IMR-90 (cell line): ENCODE results near the gene PRPF6. TPM values are rescaled to one million over a fixed set of nuclear protein-coding genes. Genes with fewer than 3 reads are reported as not detected.
A peak's percentile ranks its signal among the peaks of the same experiment; 100 is the strongest.

Experiments
- ATAC-seq: fragments of 200-7000 bp; cut with Tn5 transposase; 2 replicates; pipeline ENCODE4 v1.9.1; 2020; ENCODE audit warnings: low read depth, mild to moderate bottlenecking, moderate library complexity
- BruUV-seq: library from RNA; stranded (reverse); fragments of 400-500 nt; replicated peaks from 2 replicates; lab custom pipeline; 2021; lab: Mats Ljungman, UMichigan
- CTCF ChIA-PET: fragments of 300-600 bp; formaldehyde crosslinking; extraction: SDS; loops from one replicate; lab custom pipeline; 2021; ENCODE audit warnings: antibody characterized with exemption; lab: Yijun Ruan, JAX
- POLR2A ChIA-PET: fragments of 300-600 bp; sonication (Branson Sonifier 250); formaldehyde crosslinking; loops from one replicate; lab custom pipeline; 2022; ENCODE audit warnings: antibody characterized with exemption; ENCODE audit not compliant: unreplicated experiment; lab: Charles Lee
- DNase-seq: peaks from one replicate; pipeline ENCODE4 v3.0.0; 2013
- H2AFZ ChIP-seq: replicated peaks from 2 replicates; pipeline ENCODE3; 2013; ENCODE audit warnings: low read length, mild to moderate bottlenecking; ENCODE audit not compliant: poor library complexity
- H2AK5ac ChIP-seq: 2 replicates; pipeline ENCODE4 v1.6.1; 2013; ENCODE audit warnings: low read depth, low read length, inconsistent platforms
- H2AK9ac ChIP-seq: replicated peaks from 2 replicates; pipeline ENCODE3; 2013; ENCODE audit warnings: mild to moderate bottlenecking, low read depth, low read length, moderate library complexity; ENCODE audit not compliant: poor library complexity
- H2BK120ac ChIP-seq: 2 replicates; pipeline ENCODE4 v1.6.1; 2013; ENCODE audit warnings: low read depth, low read length, inconsistent platforms
- H2BK15ac ChIP-seq: 3 replicates; pipeline ENCODE4 v1.6.1; 2013; ENCODE audit warnings: low read depth, low read length, inconsistent platforms
- H2BK20ac ChIP-seq: 2 replicates; pipeline ENCODE4 v1.6.1; 2013; ENCODE audit warnings: low read depth, mild to moderate bottlenecking, inconsistent platforms, low read length, moderate library complexity
- H2BK5ac ChIP-seq: 2 replicates; pipeline ENCODE4 v1.6.1; 2013; ENCODE audit warnings: mild to moderate bottlenecking, low read depth, low read length, inconsistent platforms; ENCODE audit not compliant: poor library complexity, severe bottlenecking
- H3K14ac ChIP-seq: replicated peaks from 2 replicates; pipeline ENCODE4 v1.6.1; 2013; ENCODE audit warnings: low read depth, low read length, inconsistent platforms
- H3K18ac ChIP-seq: 2 replicates; pipeline ENCODE4 v1.6.1; 2013; ENCODE audit warnings: low read depth, low read length, control low read depth
- H3K23ac ChIP-seq: 2 replicates; pipeline ENCODE4 v1.6.1; 2013; ENCODE audit warnings: low read depth, low read length, inconsistent platforms
- H3K27ac ChIP-seq: 2 replicates; pipeline ENCODE4 v1.5.1; 2013; ENCODE audit warnings: mild to moderate bottlenecking, control low read depth, low read length; ENCODE audit not compliant: insufficient read depth
- H3K27me3 ChIP-seq: 2 replicates; pipeline ENCODE4 v1.6.1; 2013; ENCODE audit warnings: low read length; ENCODE audit not compliant: control insufficient read depth, insufficient read depth
- H3K36me3 ChIP-seq: 2 replicates; pipeline ENCODE4 v1.6.1; 2013; ENCODE audit warnings: low read length, mixed read lengths; ENCODE audit not compliant: control insufficient read depth, insufficient read depth
- H3K4ac ChIP-seq: 2 replicates; pipeline ENCODE4 v1.6.1; 2013; ENCODE audit warnings: low read depth, low read length, inconsistent platforms
- H3K4me1 ChIP-seq: 2 replicates; pipeline ENCODE4 v1.6.1; 2013; ENCODE audit warnings: low read length, mixed read lengths; ENCODE audit not compliant: control insufficient read depth, insufficient read depth
- H3K4me2 ChIP-seq: 2 replicates; pipeline ENCODE4 v1.6.1; 2013; ENCODE audit warnings: low read depth, mild to moderate bottlenecking, control low read depth, low read length, moderate library complexity
- H3K4me3 ChIP-seq: 2 replicates; pipeline ENCODE4 v1.5.1; 2013; ENCODE audit warnings: low read depth, mild to moderate bottlenecking, control low read depth, low read length, moderate library complexity; ENCODE audit not compliant: insufficient read depth
- H3K56ac ChIP-seq: 2 replicates; pipeline ENCODE4 v1.6.1; 2013; ENCODE audit warnings: low read length, inconsistent platforms; ENCODE audit not compliant: insufficient read depth; ENCODE audit errors: extremely low read depth
- H3K79me1 ChIP-seq, 2 experiments: 2 replicates each; pipeline ENCODE4 v1.6.1; 2013; ENCODE audit warnings: low read length in 2 of 2, inconsistent platforms in 1 of 2, low read depth in 1 of 2
- H3K9ac ChIP-seq: 2 replicates; pipeline ENCODE4 v1.6.1; 2013; ENCODE audit warnings: low read depth, low read length, control low read depth
- H3K9me1 ChIP-seq: 2 replicates; pipeline ENCODE4 v1.6.1; 2013; ENCODE audit warnings: low read length, inconsistent platforms; ENCODE audit not compliant: insufficient read depth
- H3K9me3 ChIP-seq: 2 replicates; pipeline ENCODE4 v1.6.1; 2013; ENCODE audit warnings: low read length; ENCODE audit not compliant: control insufficient read depth, insufficient read depth
- H4K20me1 ChIP-seq: 2 replicates; pipeline ENCODE4 v1.6.1; 2013; ENCODE audit warnings: low read length, inconsistent platforms; ENCODE audit not compliant: insufficient read depth
- H4K5ac ChIP-seq: 2 replicates; pipeline ENCODE4 v1.6.1; 2013; ENCODE audit warnings: mild to moderate bottlenecking, low read depth, low read length, control low read depth
- H4K8ac ChIP-seq, 2 experiments: 2 replicates each; pipeline ENCODE4 v1.6.1; 2013; ENCODE audit warnings: low read depth in 2 of 2, low read length in 2 of 2, control low read depth in 1 of 2, inconsistent platforms in 1 of 2
- H4K91ac ChIP-seq: 2 replicates; pipeline ENCODE4 v1.6.1; 2013; ENCODE audit warnings: low read depth, low read length, inconsistent platforms; ENCODE audit not compliant: insufficient read depth
- MAFK ChIP-seq: IDR thresholded peaks from 2 replicates; pipeline ENCODE4 v1.6.1; 2012; ENCODE audit warnings: low read depth, low read length, improper control_type of control experiment
- RCOR1 ChIP-seq: IDR thresholded peaks from 2 replicates; pipeline ENCODE4 v1.6.1; 2012; ENCODE audit warnings: mild to moderate bottlenecking, low read length, improper control_type of control experiment; ENCODE audit not compliant: insufficient replicate concordance
- WGBS, 2 experiments: methylation state at CpG; one replicate each; pipeline versions ENCODE4 v1.1.5 to v1.1.7; 2013; ENCODE audit warnings: missing lambda C conversion rate in 2 of 2; ENCODE audit not compliant: insufficient read length in 1 of 2; ENCODE audit errors: extremely low coverage in 2 of 2; 5-methylcytosine and 5-hydroxymethylcytosine counted together
- dilution Hi-C: fragments of 300-500 bp; cut with HindIII; formaldehyde crosslinking; loops from one replicate; pipeline ENCODE4 v1.14.3; 2018; ENCODE audit warnings: low sequenced_read_pairs; ENCODE audit not compliant: unreplicated experiment
- in situ Hi-C: fragments of 300-500 bp; cut with MboI; formaldehyde crosslinking; loops from 3 replicates; pipeline ENCODE4 v1.14.3; 2019; ENCODE audit warnings: low sequenced_read_pairs, inconsistent platforms, mixed read lengths
- intact Hi-C: fragments of 100-400 bp; cut with micrococcal nuclease; formaldehyde crosslinking; loops from 2 replicates; pipeline ENCODE4 v1.10.0; 2022
- polyA plus RNA-seq, 3 experiments: library from polyadenylated mRNA; depleted of rRNA; stranded (reverse); fragments of >200 nt; gene quantifications; 2 replicates each; pipeline ENCODE4 v1.2.3, GENCODE V29; 2012; ENCODE audit warnings: low replicate concordance in 1 of 3
- total RNA-seq: library from RNA; depleted of rRNA; stranded (reverse); fragments of >200 nt; gene quantifications from 2 replicates; pipeline ENCODE4 v1.2.3, GENCODE V29; 2012

The PRPF6 gene
- total and polyA plus RNA-seq, 2 of the 4 experiments (the other 2 are of a cell fraction), result 43.5 to 71.3 TPM

GRCh38 chr20:64029293-64030117, 48.6 kb downstream of the PRPF6 start (continued):
- TF ChIP-seq RCOR1, result no peak

GRCh38 chr20:64030371-64031134, 49.6 kb downstream of the PRPF6 start:
- Histone ChIP-seq H4K8ac (no peak overlapping the region), H3K4me2 (no peak overlapping the region), H4K91ac (no peak overlapping the region), H3K56ac (no peak overlapping the region), H3K9ac (no peak overlapping the region), H3K4ac (no peak overlapping the region), H3K36me3 (peaks cover 62% of the 10 kb centered on the region), H2AFZ (no peak overlapping the region), H3K9me1 (no peaks in the 10 kb centered on the region), H2BK5ac (no peak overlapping the region), H3K27me3 (no peaks in the 10 kb centered on the region), H2AK5ac (no peak overlapping the region), H3K27ac (no peak overlapping the region), H3K79me1 (no peaks in the 10 kb centered on the region), H3K4me3 (no peak overlapping the region), H3K9me3 (no peaks in the 10 kb centered on the region), H3K4me1 (no peaks in the 10 kb centered on the region), H2BK120ac (no peak overlapping the region), H4K20me1 (no peaks in the 10 kb centered on the region), H3K23ac (no peak overlapping the region), H3K14ac (no peak overlapping the region), H3K18ac (no peak overlapping the region), H2AK9ac (no peak overlapping the region), H2BK15ac (no peak overlapping the region), H2BK20ac (no peak overlapping the region), H4K5ac (no peak overlapping the region)
- BruUV-seq, result TSS peak; percentile 31
- no peak for DNase-seq
- WGBS, 2 experiments, result 99% methylated on average over 13 of the region's 20 CpGs; no CpG with 5 or more reads in 1 of the 2 experiments
- dilution Hi-C loops (no loop called here), intact Hi-C loops (no loop called here), in situ Hi-C loops (no loop called here)
- TF ChIP-seq MAFK, result no peak
- ChIA-PET CTCF (no interaction called here), POLR2A (no interaction called here)
- no peak for ATAC-seq
